ENCODE data around the gene CCDC116.

GRCh38 chr22:21632931-21633330, 371 bp downstream of the CCDC116 start:
- no peak for TF ChIP-seq CTCF (IDR thresholded peaks at IDR 0.05; ENCODE audit: poor library complexity)
- no peak for TF ChIP-seq EZH2 (IDR thresholded peaks at IDR 0.05; ENCODE audit: borderline replicate concordance)

All from hepatocyte (in vitro differentiated cells).